COLO829 (cell line): ENCODE data around the gene RIPK4.

ENCODE experiments used
- DNase-seq: peaks from one replicate; pipeline ENCODE4 v3.0.0; 2012; ENCODE audit warnings: low spot score

RIPK4 gene

DNA sequence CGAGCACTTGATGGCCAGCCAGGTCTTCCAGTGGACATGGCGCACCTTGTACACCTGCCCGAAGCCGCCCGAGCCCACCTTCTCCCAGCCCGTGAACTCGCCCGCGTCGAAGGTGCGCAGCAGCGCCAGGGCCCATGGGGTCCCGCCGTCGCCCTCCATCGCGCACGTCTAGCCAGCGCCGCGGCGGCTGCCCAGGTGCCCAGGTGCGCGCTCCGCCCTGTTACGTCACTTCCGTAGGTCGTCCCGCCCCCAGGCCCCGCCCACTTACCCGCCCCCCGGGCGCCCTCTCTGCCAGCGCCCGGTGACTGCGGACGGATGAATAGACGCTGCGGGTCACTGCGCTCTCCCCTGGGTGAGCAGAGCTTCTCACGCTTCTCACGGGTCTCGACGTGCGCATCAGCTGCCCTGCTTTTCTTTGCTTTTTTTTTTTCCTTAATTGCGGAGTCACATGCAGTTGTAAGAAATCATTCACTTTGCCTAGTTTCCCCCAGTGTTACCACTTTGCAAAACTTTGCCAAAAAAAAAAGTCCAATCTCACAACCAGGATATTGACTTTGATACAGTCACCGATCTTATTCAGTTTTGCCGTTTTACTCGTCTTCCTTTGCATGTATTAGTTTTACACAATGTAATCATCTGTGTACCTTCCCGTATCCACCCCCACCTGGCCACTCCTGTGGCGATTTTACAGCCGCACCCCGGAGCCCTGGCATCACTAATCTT, at the start of gene RIPK4:
Gene RIPK4, minus strand, starts transcription at position 170 of the 723 bp plus-strand sequence. Its CDS starts 11 bp downstream, at position 159.
- peak; percentile 91 for DNase-seq

DNA sequence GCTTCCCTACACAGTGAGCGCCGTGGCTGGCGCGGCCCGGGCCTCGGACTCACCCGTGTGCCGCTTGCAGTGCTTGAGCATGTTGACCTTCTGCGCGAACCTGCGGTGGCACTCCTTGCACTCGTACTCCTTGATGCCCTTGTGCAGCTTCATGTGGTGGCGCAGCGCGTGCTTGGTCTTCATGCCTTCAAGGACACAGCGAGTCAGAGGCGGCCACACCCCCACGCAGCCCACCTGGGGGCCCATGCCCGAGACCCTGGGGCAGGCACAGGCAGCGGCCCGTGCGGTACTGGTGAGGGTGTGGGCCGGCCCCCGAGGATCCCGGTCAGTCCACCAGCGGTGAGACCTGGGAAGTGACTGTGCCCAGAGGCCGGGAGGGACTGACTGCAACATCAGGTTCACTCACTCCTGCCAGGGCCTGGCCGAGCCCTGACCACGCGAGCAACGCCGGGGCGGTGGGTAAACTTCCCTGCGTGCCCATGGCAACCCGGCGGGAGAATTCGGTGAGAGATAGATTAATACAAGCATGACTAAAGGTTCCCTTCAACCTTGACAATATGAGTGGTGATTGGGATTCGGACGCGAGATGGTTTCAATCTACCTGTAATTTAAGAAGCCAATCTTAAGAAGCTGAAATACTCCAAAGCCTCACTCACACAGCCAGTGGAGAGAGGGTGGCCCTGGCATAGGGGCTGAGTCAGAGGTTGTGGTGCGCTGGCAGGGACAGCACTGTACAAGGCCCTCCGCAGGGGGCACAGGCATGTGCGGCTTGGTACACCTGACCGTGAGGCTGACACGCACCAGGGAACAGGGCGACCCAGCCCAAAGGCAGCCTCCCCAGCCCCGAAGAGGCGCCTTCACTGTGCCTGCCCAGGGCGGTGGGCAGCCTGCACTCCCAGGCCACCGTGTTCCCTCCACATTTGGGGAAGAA, 49.1 kb upstream of the RIPK4 start:
- no peak for DNase-seq

DNA sequence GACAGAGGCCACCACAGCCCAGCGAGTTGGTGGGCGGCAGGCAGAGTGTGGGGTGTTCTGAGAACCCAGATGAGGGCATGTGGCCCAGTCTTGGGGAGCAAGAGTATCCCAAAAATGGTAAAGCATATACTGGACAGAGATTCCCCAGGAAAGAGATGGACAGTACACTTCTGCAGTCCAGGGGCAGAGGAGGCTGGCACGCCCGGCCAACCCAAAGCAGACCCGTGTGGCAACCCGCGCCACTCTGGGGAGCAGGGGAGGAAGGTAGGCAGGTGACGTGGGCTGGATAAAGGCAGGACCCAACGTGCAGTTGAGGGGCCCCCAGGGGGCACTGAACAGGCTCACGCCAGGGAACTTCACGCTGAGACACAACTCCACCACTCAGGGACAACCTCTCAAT, 46.4 kb upstream of the RIPK4 start:
- DNase-seq: no peak

DNA sequence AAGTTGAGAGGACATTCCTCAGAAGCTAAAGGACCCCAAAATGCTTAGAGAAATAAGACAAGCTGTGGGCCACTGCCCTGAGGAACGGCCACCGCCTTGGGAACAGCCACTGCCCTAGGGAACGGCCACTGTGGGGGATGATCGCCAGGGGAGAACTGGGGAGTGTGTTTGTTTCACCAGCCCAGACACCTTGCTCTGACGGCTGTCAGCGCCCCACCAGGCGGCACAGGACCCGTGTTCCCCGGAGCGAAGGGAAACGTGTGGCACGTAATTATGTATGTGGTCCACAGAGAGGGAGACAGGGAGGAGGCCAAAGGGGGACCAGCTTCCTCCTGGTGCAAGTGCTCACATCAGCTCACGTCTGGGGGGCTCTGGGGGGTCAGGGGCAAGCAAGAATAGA, 45.8 kb upstream of the RIPK4 start:
- DNase-seq: no peak

DNA sequence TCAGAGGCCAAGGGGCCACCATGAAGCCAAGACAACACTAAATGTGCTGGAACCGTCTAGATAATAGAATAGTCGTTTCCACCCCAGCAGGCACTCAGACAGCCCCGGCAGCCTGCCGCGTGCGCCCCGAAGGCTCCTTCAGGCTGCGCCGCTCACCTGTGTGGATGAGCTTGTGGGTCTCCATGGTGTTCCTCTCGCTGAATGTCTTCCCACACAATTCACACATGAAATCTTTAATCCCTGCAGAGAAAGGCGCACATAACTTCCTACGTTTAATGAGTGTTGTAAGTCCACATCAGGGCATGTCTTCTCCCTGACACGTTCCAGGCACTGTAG, 43.7 kb upstream of the RIPK4 start:
- no peak for DNase-seq

DNA sequence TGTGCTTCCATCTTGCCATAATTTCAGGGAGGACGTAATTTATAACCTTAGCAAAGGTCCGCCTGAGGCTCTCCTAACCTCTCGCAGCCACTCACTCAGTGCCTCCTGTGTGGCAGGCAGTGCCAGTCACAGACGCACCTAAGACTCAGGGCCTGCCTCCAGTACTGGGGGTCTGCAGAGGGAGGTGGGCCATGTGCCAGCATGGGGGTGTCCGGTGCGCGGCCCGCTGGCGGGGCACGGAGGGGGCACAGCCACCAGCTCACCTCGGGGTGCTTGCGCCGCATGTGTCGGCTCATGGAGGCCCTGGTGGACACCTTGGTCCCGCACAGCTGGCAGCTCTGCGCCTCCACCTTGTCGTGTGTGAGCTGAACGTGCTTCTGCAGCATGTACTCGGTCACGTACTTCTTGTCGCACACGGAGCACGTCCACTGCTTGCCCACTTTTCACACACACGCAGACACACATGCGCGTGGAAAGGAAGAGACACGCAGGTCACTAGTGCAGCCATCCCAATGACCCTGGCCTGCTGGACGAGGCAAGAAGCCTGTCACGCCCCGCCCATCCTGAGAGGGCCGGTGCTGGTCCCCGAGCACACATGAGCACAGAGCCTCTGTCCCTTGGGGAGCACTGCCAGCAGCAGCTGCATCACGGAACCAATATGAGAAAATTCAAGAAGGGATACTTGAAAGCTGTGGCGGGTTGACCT, 43.2 kb upstream of the RIPK4 start:
- no peak for DNase-seq

DNA sequence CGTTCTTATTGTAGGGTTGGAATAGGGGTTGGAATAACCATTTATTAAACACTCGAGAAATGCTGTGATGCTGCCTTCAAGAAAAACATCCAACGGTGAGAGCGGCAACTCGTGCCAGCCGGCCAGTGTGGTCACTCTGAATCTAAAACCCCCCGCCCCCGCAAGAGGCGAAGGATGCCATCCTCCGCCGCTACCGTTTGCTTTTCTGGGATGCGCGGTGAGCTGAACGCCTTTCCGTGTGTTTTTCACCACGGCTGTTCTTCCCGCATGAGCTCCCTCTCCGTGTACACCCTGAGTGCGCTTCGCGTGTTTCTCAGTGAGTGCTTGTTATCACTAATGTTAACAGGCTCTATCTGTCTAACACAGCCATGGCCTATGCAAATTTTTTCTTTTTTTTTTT, 42.0 kb upstream of the RIPK4 start:
- DNase-seq: no peak

DNA sequence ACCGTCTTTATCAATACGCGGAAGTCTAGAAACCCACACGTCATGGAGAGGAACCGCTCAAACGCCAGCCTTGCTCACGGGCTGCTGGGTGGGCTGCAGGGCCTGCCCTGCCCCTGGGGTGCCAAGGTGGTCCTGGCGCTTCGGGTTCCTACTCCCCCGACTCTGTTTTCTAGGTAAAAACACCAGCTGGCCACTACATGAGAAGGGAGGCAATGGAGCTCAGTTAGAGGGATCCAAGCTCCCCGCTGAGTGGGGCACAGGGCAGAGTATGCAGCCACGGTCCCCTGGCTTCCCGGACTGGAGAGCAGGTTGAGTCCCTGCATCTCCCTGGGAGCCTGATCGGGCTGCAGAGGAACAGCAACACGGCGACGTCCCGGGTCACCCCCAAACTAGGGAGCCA, 41.2 kb upstream of the RIPK4 start:
- DNase-seq: no peak

DNA sequence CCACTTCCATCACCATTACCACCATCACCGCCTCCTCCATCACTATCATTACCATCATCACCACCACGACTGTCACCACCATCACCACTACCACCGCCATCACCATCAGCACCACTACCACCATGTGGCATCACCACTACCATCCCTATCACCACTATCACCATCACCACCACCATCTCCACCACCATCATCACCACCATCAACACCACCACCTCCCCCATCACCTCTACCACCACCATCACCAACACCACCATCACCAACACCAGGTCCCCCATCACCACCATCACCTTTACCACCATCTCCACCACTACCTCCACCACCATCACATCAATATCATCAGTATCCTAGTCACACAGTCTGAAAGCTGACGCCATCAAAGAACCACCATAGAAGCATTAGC, 39.9 kb upstream of the RIPK4 start:
- DNase-seq: no peak

DNA sequence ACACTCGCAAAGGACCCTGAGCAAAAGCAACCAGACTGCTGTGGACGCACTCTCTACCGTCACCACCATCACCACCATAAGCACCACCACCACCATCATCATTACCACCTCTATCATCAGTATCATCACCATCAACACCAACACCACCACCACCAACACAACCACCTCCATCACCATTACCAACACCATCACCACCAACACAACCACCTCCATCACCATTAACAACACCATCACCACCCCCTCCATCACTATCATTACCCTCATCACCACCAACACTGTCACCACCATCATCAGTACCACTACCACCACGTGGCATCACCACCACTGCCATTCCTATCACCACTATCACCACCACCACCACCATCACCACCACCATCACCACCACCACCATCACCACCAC, 38.8 kb upstream of the RIPK4 start:
- no peak for DNase-seq

DNA sequence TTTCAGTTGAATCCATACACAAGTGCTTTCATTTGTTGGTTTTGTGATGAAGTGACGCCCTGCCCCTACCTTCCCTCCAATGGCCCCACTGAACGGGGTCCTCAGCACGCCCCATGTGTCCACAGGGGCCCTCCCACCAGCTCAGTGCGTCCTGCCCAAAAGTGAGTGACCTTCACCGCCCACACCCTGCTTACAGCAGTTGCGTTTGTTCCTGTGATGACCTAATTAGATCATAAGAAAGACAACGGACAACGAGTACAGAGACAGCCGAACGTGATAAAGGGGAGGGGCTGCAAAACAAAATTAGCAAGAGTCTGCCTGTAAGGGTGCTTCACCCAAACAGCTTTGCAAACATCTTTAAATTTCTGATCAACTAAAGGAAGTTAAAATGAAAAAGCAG, 38.2 kb upstream of the RIPK4 start:
- DNase-seq: no peak

DNA sequence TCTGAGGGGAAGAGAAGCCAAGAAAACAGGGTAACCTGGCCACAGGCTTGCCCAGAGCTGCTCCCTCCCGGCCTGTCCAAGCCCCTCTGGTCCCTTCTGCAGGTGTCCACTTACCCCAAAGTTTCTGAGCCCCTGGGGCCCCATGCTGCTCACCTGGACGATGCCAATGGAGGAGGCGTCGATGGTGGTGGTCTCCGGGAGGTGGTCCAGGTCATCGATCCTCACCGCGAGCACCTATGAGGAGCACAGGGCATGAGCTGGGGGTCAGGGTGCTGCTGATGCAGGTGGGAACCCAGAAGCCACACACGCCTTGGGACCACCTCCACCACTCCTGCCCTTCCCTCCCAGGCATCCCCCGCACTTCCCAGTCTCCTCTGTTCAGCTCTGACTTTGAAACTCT, 37.5 kb upstream of the RIPK4 start:
- no peak for DNase-seq

DNA sequence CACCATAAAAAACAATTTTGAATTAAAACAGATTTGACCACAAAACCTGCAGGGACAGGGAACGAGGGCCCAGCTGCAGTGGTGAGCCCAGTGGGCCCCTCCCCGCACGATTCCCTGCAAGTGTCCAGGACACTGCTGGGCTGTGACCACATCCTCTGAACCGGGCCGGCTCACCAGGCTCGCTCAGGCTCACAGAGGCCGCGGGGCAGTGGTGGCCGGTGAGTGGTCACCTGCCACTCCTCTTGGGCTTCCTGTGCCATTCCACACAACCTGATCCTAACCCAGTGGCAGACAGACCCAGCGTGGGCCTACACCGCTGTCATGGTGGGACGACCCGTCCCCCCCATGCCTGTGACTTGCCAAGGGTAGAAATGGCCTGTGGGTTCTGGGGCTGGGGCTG, 36.5 kb upstream of the RIPK4 start:
- no peak for DNase-seq

DNA sequence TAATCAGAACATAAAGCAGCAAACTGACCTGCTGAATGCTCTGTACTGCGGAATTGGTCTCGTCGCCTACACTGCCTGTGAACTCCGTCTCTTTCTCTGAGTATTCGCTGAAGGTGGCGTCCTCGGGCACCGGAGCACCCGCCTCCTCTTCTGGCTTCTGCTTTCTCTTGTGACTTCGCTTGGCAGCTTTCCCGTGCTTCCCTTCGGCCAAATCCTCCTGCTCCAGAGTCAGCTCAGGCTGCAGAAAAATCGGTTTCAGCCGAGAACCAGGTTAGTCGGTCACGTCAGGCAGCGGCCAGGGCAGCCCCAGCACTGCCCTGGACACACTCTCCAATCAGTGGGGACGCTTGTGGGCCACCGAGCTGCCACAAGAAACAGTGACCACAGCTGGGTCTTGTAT, 35.8 kb upstream of the RIPK4 start:
- DNase-seq: peak; percentile 41

DNA sequence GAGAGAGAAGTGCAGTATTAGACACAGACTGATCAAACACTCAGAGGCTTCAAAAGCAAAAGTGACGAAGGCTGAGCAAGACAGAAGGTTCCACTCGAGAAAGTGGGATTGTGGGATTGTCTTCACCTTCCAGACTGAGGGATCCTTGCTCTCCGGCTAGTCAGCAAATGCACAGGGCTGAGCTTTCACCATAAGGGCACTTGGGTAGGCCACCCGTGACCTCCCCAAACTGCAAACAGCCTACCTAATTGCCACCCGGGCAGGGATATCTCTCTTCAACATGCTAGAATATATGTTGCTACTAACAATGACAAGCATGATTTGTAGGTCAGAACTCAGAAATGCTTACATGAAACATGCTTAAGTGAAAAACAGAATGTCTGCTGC, 35.3 kb upstream of the RIPK4 start:
- DNase-seq: no peak

DNA sequence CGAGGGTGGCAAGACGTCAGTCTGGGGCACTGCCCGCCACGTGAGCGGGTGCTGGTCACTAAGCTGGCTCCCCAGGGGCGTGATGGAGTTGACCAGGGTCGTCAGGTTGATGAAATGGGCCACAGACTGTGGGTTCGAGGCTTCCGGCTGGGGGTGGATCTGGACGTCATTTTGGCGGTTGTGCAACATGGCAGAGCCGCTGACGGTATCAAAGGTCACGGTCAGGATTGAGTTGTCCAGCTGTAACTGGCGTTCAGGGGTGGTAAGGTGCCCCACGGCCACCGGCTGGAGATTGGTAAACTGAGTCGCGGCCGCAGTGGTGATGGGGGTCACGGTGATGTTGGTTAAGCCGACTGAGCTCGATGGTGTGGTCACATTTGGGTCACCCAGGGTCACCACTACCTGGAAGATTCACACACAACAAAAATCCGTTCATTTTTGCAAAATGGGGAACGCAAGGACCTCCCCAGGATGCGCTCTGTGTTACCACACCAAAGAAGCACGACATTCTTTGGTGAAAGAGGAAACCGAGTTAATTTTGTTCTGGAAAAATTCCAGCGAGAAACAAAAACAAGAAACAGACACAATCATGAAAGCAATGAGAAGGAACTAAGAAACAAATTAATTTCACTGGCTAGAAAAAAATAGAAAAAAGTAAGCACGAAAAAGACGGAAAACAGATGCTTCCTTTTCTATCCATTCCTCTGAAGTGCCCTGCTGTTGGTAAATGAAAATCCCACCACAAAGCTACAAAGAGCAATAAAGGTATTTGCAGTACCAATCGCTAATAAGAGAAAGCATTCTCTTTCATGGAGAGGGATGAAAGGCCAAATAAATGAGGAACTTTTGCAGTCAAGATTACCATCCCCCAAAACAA, 34.7 kb upstream of the RIPK4 start:
- DNase-seq: no peak

DNA sequence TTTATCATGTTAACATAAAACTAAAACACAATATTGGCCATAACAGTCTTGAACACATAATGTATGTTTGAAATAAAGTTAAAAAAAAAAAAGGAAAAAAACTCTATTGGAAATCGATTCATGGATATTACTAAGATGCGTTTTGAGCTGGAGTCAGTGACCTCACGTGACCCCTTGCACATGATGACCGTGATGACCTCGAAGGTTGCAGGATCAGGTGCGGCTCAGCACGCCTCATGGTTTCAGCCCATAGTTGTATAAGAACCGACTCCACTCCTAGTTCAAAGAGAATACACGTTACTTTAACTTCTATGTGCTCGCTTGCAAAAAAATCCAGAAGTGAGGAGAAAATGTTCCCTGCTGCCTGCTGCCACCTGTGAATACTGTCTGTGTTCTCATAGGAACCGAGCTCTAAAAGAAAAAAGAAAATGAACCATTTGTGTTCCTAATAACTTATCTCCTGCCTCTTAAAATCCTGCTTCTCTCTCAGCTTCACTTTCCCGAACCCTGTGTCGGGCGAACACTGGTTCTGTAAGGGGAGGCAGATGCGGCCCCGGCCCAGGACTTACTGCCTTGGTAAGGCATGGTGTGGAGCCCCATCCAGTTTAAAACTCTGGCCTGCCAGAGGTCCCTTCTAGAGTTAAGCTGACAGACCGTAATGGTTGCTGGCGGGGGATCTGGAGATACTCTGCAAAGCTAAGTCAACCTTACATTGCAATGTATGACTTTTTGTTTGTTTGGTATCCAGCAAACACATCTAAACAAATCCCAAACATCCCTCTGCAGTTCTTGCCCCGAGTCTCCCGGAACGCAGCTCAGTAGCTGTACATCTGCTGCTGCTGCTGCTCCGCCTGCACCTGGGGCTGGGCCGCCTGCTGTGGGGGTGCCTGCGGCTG, 33.8 kb upstream of the RIPK4 start:
- no peak for DNase-seq

DNA sequence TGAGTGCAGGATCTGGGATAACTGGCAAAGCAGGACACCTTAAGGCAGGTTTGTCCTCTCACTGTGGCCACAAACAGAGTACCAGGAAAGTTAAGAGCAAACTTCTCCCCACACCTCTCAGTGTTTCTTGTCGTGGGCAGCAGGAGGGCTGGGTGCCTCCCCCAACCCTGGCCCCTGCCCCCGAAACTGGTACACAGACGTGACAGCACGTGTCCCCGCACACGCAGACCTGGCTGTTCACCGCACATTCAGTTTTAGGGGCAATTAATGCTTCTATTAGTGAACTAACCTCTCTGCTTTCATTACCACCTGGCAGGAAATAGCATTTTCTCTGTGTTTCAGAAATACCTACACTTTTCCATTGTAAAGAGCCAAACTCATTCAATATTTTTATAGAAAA, 32.9 kb upstream of the RIPK4 start:
- no peak for DNase-seq

DNA sequence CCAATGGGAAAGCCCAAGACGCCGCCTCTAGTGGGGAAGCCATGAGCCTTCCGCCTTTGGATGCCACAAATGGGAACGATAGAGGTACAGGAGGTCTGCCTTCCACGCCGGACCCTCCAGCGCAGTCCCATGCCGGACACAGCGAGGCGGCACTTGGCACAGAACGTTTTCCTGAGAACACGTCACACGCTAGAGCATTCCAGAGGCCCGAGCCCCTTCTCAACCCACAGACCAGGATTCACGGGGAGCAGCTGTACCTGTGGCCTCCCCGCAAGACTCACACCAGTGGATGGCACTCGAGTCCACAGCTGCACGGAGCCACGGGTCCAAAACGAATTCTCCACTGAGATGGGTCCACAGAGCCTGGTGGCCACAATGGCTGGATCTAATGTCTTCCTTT, 31.5 kb upstream of the RIPK4 start:
- no peak for DNase-seq

DNA sequence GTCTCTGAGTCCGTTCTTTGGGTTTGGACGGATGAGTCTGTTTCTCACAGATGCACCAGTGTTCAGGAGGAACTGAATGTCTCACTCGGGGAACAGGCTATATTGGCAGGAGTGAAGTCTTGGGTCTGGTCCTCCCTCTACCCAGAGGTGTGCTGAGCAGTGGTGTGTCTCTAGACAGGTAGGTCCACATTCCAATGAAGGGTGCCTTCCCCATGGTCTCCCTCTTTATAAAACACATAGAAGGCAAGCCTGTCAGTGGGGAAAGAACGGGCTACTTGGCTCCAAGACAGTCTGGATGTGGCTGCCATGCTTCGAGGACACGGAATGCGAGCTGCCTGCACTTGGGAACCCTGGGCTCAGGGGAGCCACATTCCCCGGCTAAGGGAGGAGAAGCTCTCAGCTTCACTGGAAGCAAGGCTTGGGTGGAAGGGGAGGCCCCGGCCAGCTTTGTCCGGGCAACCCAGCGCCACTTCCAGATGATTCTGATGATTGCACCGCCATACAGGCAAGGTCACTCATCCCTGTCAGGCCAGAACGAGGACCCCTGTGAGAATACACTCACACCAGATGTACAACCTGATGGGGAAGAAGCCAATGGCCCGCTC, 29.7 kb upstream of the RIPK4 start:
- DNase-seq: no peak

DNA sequence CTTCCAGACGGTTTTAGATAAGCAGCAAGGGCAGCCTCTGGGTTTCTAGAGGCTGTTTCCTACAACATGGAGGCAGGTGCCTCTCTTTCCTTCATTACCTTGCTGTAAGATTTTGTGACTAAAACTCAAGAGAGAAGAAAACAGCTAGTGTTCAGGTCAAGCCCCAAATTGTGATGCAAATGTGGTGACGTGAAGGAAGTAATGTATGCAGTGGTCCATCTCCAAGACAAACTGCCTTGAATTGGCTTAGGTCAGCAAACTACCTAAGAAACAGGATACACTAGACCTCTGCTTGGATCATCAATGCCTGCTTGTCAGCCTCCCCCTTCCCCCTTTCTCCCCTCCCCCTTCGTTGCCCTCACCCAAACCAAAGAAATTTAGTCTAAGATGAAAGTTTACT, 28.9 kb upstream of the RIPK4 start:
- DNase-seq: no peak
